ENCODE measurements around the gene USP32.
"Not testable (repeated sequence)": the region's sequence is repeated elsewhere in the genome, so short reads cannot be mapped to it uniquely, and the experiment has no call there.

Gene USP32

DNA sequence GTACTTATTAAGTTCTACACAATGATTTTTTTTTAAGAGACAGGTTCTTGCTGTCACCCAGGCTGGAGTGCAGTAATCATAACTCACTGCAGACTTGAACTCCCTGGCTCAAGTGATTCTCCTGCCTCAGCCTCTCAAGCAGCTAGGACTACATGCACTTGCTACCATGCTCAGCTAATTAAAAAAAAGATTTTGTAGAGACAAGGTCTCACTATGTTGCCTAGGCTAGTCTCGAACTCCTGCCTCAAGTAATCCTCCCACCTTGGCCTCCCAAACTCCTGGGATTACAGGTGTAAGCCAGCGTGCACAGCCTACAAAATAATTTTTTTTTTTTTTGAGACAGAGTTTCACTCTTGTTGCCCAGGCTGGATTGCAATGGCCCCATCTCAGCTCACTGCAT lies 22.2 kb downstream of the USP32 start:
- no peak for DNase-seq

DNA sequence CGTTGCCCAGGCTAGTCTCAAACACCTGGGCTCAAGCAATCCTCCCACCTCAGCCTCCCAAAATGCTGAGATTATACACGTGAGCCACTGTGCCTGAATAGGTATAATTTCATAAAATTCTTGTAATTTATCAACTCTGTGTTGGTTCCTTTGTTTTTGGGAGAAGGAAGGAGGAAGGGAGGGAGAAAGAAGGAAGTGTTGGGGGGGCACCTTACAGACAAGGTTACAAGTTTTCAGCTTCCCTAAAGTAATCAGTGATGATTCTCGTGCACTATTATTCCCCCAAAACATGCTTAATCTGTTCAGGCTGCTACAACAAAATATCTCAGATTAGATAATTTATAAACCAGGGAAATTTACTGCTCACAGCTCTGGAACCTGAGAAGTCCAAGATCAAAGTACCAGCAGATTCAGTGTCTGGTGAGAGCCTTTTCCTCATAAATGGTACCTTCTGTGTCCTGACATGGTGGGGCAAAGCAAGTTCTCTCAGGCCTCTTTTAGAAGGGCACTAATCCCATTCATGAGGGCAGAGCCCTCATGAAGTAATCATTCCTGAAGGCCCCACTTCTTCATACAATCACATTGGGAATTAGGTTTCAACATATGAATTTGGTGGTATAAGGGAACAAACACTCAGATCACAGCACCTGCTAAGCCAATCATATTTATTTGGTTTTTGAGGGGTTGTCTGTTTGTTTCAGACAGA lies 28.1 kb downstream of the USP32 start:
- DNase-seq = no peak

DNA sequence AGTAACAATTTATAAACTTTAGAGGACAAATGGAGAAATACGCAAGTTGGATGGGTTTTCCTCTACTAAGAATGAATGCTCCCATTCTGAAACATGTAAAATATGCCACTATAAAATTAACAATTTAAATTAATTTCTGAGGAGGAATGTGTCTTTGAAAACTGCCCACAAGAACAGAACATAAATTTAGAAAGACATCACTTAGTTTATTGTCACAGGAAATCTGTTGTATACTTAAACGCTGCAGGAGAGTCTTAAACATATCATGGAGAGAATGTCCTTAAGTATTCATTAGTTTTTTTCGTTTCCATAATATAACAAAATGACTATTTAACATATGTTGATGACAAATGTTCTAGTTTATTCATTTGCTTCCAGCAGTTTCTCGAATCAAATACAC lies 29.6 kb downstream of the USP32 start:
- no peak for DNase-seq

DNA sequence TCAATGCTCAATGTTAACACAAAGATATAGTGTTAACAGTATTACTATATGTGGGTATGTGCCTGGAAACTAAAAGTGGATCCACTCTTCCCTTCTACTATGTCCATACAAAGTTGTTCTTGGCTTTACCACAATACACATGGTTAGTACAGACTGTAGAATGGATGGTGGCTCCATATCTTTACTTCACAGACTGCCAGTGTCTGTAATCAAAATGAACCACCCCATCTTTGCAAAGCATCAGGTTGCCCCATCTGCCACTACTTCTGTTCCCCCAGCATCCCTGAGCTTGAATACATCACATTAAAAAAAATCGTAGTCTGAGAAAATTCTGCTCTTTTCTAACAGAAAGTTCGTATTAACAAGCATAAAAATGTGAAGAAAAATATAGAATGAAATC lies 30.0 kb downstream of the USP32 start:
- DNase-seq = no peak

DNA sequence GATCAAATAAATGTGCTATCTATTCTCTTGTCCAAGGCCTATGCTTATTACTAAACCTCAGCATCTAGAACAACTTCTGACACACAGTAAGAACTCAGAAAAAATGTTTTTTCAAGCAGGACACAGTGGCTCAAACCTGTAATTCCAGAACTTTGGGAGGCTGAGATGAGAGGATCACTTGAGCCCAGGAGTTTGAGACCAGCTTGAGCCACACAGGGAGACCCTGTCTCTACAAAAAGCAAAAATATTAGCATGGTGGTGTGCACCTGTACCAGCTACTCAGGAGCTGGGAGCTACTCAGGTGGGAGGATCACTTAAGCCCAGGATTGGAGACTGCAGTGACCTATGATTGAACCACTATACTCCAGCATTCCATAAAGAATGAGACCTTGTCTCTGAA lies 32.5 kb downstream of the USP32 start:
- no peak for DNase-seq

DNA sequence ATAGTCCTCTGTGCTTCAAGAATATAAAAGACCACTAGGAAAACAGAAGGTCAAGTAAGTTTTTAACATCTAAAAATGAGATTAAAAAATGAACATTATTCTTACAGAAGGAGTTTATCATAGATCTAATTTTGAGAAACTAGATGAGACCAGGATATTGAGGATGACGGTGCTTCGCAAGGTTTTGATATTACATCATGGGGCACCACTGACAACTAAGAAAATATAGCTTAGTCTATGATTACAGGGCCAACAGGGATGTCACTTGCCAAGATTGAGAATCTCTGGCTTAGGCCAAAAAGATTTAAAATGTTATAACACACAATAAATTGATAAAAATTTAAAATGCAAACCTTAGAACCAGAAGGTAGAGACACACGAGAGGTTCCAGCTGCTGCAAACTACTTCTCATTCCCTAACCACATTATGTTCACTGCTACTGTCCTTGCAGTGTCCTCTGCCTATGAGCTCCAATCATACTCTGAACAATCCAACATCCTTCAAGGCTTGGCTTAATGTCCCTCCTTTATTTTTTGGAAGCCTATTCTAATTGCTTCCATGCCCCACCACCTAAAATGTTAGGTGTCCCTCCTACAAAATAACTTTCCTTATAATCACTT lies 33.2 kb downstream of the USP32 start:
- DNase-seq = no peak

DNA sequence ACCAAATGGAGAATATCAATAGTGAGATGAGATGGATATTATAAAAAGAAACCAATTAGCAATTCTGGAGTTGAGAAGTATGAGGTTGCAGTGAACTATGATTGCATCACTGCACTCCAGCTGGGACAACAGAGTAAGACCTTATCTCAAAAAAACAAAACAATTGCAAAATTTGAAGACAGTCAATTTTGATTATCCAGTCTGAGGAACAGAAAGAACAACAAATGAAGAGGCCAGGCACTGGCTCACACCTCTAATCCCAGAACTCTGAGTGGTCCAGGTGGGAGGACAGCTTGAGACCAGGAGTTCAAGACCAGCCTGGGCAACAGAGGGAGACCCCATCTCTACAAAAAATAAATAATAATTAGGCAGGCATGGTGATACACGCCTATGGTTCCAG lies 35.0 kb downstream of the USP32 start:
- DNase-seq = no peak

DNA sequence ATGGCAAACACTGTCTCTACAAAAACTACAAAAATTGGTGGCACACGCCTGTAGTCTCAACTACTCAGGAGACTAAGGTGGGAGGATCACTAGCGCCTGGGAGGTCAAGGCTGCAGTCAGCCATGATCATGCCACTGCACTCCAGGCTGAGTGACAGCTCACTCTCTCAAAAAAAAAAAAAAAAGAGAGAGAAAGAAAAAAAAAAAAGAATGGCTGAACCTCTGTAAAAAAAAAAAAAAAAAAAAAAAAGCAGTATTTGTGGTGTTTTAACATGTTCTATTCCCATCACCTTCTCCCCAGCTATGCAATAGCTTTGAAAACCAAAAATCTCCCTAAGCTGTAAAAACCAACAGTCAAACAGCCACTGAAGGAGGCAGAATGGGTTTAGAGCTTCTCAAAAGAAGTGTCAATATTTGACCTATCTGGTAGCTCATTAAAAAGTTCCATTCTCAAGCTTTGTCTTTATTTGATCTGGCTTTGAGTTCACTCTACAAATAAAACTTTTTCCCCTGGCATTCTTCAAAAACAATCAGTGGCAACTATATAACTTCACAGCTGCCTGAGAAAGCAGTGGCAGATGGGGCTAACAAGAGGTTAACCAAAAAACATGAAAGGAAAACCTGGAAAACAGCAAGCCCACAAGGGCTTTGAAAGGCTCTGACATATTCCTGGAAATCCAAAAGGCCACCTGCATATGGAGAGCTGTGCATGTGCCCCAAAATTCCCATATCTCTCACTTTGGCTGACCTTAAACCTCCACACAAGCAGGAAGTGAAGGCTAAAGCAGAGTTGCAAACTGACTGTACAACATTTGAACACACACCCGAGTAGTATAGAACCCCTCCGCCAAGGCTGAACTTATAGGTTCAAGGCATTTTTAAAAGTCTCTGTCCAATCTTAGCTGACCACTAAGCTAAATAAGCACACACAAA lies 36.0 kb downstream of the USP32 start:
- no peak for DNase-seq

DNA sequence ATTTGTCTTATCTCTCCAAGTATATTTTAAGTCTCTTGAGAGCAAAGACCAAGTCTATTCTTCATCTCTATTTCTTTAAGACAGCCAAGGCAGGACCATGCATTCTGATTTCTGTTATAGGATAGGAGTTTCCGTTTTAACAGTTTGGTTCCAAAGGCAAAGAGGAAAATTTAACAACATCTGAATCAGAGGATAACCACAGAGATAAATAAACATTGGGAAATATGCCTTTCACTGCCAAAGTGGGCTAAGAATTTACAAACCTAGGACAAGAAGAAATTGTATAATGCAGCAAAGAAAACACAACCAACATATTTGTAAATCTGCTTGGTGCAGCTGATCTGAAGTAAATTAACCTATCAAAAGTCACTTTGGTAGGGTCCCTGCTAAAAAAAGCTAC lies 37.7 kb downstream of the USP32 start:
- DNase-seq = no peak

DNA sequence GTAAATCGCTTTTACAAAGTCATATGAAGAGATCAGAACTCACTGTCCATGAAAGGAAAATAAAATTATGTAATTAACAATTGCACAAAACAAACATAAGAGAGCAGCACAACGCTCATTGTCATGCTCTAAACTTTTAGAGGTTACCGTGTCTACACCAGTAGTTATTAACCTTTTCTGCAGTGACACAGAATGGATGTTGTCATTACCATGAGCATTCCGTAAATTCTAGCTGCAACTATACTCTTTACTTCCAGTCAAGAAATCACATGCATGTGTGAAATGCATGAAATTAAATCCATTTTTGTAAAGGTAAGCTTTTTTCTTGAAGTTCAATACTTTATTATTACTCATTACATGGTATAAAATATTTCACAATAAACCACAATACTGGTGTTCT lies 38.2 kb downstream of the USP32 start:
- DNase-seq = no peak

DNA sequence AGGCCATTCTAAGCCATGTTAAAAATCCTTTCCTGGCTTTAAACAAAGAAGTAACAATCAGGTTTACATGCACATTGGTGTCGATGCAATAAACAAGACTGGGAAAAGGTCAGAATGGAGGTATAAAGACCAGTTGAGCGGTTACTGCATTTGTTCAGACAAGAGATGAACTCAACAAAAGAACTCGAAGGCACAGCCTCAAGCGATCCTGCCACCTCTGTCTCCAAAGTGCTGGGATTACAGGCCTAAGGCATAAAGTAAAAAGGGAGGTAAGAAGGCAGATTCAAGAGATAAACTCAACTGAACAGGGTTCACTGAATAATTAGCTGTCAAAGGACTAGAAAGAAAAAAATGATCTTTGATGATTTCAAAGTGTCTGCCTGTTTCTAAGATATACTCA lies 39.4 kb downstream of the USP32 start:
- no peak for DNase-seq

DNA sequence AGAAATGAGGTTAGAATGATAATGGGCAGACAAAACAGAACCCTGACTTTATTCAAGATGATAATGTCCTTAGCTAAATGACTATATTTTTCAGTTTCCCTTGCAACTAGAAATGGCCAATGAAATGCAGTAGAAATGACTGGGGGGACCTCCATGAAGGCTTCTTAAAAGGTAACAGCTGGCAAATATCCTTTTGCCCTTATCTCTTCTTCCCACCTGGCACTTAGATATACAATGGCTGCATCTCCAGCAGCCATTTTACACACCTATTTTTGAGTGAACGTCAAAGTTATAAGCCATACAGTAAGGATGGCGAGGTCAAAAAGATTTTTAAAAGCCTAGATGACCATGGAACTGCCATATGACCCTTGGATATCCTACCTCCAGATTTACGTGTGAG lies 39.9 kb downstream of the USP32 start:
- no peak for DNase-seq

DNA sequence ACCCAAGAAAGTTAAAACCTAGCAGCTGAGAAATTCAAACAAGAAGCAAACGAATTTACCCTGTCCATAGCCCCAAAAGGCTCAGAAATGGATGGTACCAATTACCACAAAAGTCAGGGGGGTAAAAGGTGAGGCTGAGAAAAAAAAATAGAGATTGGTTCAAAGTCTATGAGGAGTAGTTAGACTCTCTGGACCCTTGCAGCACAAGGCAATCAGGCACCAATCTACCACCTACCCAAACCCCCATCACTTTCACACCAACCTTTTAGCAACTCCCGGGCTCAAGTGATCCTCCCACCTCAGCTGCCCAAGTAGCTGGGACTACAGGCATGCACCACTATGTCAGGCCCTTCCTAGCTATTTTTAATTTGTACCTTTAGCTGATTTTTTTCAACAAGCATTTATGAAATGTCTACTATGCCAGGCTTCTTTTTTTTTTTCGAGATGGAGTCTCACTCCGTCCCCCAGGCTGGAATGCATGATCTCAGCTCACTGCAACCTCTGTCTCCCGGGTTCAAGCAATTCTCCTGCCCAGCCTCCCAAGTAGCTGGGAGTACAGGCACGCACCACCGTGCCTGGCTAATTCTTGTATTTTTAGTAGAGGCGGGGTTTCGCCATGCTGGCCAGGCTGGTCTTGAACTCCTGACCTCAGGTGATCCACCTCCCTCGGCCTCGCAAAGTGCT lies 40.8 kb downstream of the USP32 start:
- no peak for DNase-seq

DNA sequence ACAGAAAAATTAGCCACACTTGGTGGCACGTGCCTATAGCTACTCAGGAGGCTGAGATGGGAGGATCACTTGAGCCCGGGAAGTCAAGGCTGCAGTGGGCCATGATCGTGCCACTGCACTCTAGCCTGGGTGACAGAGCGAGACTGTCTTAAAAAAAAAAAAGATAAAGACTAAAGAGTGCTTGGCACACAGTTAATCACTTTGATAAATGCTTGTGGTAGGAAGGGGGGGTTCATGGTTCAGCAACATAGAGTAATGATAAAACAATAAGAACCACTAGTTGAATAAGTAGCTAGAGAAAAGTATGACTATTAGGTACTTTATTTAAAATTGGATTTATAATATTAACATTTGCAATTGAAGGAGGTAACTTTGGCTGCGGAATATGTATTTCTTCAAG lies 43.3 kb downstream of the USP32 start:
- no peak for DNase-seq

DNA sequence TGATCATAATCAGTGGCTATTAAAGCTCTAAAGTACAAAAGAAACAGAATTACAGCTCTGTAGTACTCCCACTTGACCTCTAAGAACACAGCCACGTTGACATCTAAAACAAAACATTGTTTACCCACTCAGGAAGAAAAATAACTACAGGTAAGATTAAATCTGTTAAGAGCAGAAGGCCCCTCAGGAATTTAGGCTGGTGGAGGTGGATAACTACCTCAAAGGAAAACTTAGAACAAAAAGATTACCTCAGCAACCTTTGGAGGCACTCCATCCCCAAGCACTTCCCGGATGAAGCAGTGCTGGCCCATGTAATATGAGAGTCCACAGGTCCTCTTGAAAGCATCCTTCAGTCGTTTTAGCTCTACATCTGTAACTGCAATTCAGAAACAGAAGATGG lies 46.7 kb downstream of the USP32 start:
- DNase-seq = no peak

DNA sequence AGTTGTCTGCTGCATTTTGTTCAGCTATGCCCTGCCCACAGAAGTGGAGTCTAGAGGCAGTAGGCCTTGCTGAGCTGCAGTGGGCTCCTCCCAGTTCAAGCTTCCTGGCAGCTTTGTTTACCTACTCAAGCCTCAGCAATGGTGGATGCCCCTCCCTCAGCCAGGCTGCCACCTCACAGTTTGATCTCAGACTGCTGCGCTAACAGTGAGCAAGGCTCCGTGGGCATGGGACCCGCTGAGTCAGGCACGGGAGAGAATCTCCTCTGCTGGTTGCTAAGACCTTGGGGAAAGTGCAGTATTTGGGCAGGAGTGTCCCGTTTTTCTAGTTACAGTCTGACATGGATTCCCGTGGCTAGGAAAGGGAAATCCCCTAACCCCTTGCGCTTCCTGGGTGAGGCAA lies 49.4 kb downstream of the USP32 start:
- DNase-seq = not testable (repeated sequence)

DNA sequence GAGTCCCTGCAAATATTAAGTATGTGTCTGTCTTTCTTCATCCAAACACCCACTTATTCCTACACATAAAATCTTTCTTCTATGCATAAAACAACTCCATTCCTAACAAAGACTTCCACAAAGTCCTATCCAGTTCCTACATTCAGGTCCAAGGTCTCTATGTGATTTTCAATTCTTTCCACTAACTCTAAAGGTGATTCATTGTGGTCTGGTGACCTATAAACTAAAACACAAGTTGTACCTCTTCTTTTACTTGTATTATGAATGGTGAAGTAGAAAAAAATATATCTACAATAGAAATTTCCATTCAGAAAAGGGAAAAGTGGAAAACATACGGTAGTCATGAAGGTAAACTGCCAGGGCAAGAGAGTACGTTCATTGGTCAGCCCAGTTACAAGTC lies 56.6 kb downstream of the USP32 start:
- DNase-seq = no peak

DNA sequence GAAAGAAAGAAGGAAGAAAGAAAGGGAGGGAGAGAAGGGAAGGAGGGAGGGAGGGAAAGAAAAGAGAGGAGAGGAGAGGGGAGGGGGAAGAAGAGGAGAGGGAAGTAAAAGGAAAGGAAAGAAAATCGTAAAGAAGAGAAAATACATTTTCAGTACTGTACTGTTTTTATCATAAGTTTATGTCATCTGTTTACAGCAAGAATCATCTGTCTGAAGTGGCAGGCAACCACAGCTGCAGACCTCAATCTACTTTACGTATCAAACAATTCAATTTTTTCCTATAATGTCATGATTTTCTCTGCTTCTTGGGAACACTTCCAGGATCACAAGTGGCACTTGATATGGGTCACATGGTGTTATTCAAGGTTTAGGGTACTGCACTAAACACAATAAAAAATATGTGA lies 58.3 kb downstream of the USP32 start:
- DNase-seq = no peak

DNA sequence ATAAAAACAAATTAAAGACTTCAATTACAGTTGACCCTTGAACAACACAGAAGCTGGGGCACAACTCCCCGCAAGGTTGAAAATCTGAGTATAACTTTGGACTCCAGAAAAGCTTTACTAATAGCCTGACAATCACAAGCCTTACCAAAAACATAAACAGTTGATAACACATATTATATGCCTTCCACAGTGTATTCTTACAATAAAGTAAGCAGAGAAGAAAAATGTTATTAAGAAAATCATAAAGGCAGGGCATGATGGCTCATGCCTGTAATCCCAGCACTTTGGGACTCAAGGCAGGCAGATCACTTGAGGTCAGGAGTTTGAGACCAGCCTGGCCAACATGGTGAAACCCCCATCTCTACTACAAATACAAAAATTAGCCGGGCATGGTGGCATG lies 58.9 kb downstream of the USP32 start:
- not testable (repeated sequence) for DNase-seq

DNA sequence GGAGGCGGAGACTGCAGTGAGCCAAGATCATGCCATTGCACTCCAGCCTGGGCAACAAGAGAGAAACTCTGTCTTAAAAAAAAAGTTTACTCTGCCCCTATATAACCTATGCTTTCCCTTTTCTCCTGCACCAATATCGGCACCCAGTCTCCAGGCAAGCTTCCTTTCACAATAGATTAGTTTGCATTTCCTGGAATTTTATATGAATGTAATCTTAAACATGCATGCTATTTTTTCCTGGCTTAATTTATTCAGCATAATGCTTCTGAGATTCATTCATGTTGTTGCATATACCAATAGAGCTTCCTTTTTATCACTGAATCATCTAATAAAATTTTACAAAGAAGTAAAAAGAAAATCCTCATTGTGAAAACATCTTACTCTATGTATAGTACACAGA lies 59.4 kb downstream of the USP32 start:
- no peak for DNase-seq

DNA sequence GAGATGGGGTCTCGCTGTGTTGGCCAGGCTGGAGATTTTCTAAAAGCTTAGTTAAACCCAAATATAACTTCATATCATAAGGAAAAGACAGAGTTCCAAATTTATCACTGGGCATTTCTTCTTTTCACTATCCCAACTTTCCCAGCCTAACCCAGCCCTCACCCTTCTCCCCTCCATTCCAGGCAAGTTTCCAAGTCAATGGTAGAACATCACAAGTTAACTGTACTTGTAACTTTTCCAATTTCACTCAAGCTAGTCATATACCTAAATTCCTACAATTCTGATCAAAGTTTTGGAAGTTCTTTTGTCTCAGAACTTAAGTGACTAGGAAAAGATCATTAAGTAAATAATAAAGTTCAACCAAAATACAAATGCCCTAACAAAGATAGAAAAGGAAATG lies 61.2 kb downstream of the USP32 start:
- DNase-seq = no peak

DNA sequence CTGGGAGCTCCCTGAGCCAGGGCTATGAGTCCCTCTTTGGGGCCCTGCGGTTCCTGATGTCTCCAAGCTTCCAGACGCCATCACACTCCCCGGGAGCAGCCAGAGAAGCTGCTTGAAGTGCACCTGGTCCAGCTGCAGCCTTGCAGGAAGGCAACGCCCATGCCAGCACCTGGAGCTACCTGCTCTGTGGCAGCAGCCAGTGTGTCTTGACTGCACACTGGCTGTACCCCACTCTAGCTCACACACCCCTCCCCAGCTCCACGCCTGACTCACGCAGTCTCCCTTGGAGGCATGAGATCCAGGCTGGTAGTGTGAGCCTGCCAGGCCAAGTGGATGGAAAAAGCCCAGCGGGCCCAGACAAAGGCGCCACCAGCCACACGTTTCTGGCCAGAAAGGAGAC lies 63.3 kb downstream of the USP32 start:
- DNase-seq = no peak

DNA sequence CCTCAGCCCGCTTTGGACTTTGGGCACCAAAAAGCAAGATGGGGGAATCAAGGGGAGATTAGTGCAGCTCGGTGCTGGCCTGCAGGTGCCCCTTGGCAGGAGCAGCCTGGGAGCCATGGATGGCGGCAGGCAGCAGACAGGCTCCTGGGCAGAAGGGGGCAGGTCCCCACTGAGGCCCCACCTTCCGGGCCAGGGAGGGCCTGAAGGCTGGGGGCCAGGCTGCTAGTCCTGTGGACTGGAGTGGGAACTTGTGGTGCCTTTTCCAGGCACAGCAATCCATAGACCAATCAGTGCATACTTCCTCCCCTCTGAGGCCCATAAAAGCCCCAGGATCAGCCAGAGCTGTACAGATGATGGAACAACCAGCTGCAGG lies 64.0 kb downstream of the USP32 start:
- no peak for DNase-seq

All from NCI-H345 (cell line).